ENCODE data around the gene ATP8A2.
"Not testable (repeated sequence)": the region's sequence is repeated elsewhere in the genome, so short reads cannot be mapped to it uniquely, and the experiment has no call there.

The ATP8A2 gene

GRCh38 chr13:25462301-25463125, 90.7 kb downstream of the ATP8A2 start:
- no peak for DNase-seq (ENCODE audit: low read depth in 1 of 2, low spot score in 1 of 2)

- no peak for DNase-seq (ENCODE audit: low read depth in 1 of 2, low spot score in 1 of 2)
These were observed 91.7 kb downstream of the ATP8A2 start for GRCh38 chr13:25463496-25463895.

GRCh38 chr13:25466880-25467279, 95.1 kb downstream of the ATP8A2 start:
- DNase-seq (ENCODE audit: low read depth in 1 of 2, low spot score in 1 of 2): no peak

GRCh38 chr13:25468325-25469168, 96.8 kb downstream of the ATP8A2 start:
- DNase-seq (ENCODE audit: low read depth in 1 of 2, low spot score in 1 of 2): no peak

GRCh38 chr13:25469169-25469525, 97.4 kb downstream of the ATP8A2 start:
- no peak for DNase-seq (ENCODE audit: low read depth in 1 of 2, low spot score in 1 of 2)

GRCh38 chr13:25473864-25474263, 102.1 kb downstream of the ATP8A2 start:
- DNase-seq (ENCODE audit: low read depth in 1 of 2, low spot score in 1 of 2): no peak

GRCh38 chr13:25478186-25478585, 106.4 kb downstream of the ATP8A2 start:
- no peak for DNase-seq (ENCODE audit: low read depth in 1 of 2, low spot score in 1 of 2)

GRCh38 chr13:25489238-25489637, 117.5 kb downstream of the ATP8A2 start:
- no peak for DNase-seq (ENCODE audit: low read depth in 1 of 2, low spot score in 1 of 2)

- DNase-seq (ENCODE audit: low read depth in 1 of 2, low spot score in 1 of 2): no peak
These were observed 118.5 kb downstream of the ATP8A2 start for GRCh38 chr13:25490236-25490635.

GRCh38 chr13:25493931-25494640, 122.3 kb downstream of the ATP8A2 start:
- no peak for DNase-seq (ENCODE audit: low read depth in 1 of 2, low spot score in 1 of 2)

- DNase-seq (ENCODE audit: low read depth in 1 of 2, low spot score in 1 of 2): no peak
These were observed 123.1 kb downstream of the ATP8A2 start for GRCh38 chr13:25494698-25495411.

GRCh38 chr13:25501231-25501630, 129.5 kb downstream of the ATP8A2 start:
- DNase-seq (ENCODE audit: low read depth in 1 of 2, low spot score in 1 of 2): no peak

- DNase-seq (ENCODE audit: low read depth in 1 of 2, low spot score in 1 of 2): no peak
These were observed 130.3 kb downstream of the ATP8A2 start for GRCh38 chr13:25502031-25502430.

GRCh38 chr13:25502551-25502950, 130.8 kb downstream of the ATP8A2 start:
- no peak for DNase-seq (ENCODE audit: low read depth in 1 of 2, low spot score in 1 of 2)

GRCh38 chr13:25503856-25504255, 132.1 kb downstream of the ATP8A2 start:
- DNase-seq (ENCODE audit: low read depth in 1 of 2, low spot score in 1 of 2): no peak

GRCh38 chr13:25507841-25508240, 136.1 kb downstream of the ATP8A2 start:
- no peak for DNase-seq (ENCODE audit: low read depth in 1 of 2, low spot score in 1 of 2)

GRCh38 chr13:25513060-25513459, 141.3 kb downstream of the ATP8A2 start:
- DNase-seq (ENCODE audit: low read depth in 1 of 2, low spot score in 1 of 2): not testable (repeated sequence)

GRCh38 chr13:25518441-25518840, 146.7 kb downstream of the ATP8A2 start:
- DNase-seq (ENCODE audit: low read depth in 1 of 2, low spot score in 1 of 2): no peak

- no peak for DNase-seq (ENCODE audit: low read depth in 1 of 2, low spot score in 1 of 2)
These were observed 154.1 kb downstream of the ATP8A2 start for GRCh38 chr13:25525884-25526283.

GRCh38 chr13:25528266-25528665, 156.5 kb downstream of the ATP8A2 start:
- no peak for DNase-seq (ENCODE audit: low read depth in 1 of 2, low spot score in 1 of 2)

- DNase-seq (ENCODE audit: low read depth in 1 of 2, low spot score in 1 of 2): no peak
These were observed 157.7 kb downstream of the ATP8A2 start for GRCh38 chr13:25529425-25529824.

Measured in activated CD4-positive, alpha-beta T cell treated with anti-CD3 and anti-CD28 coated beads, Interleukin-2, amount 50 U/mL, for 24 hours (primary cell).